GM21717 (cell line): ENCODE measurements around the gene KLC1.

Experiments used
- ATAC-seq: cut with Tn5 transposase; IDR thresholded peaks from one replicate; pipeline ENCODE4 v1.9.1; 2021; ENCODE audit warnings: mild to moderate bottlenecking, moderate library complexity; ENCODE audit not compliant: unreplicated experiment

Gene KLC1

GRCh38 chr14:103702497-103703432 is 73.8 kb downstream of the KLC1 start:
- ATAC-seq, result no peak

- ATAC-seq, result no peak
Measured at GRCh38 chr14:103703433-103704385, 74.7 kb downstream of the KLC1 start.

GRCh38 chr14:103704708-103705107 is 75.7 kb downstream of the KLC1 start:
- ATAC-seq, result no peak

GRCh38 chr14:103705118-103705503 is 76.1 kb downstream of the KLC1 start:
- ATAC-seq, result no peak

GRCh38 chr14:103705504-103706284 is 76.7 kb downstream of the KLC1 start:
- no peak for ATAC-seq

GRCh38 chr14:103706551-103707328 is 77.7 kb downstream of the KLC1 start:
- ATAC-seq, result no peak

- ATAC-seq, result no peak
Measured at GRCh38 chr14:103707329-103708263, 78.6 kb downstream of the KLC1 start.

GRCh38 chr14:103708750-103709187 is 79.8 kb downstream of the KLC1 start:
- ATAC-seq, result no peak

- ATAC-seq, result no peak
Measured at GRCh38 chr14:103709814-103710213, 80.8 kb downstream of the KLC1 start.

GRCh38 chr14:103710771-103711377 is 81.9 kb downstream of the KLC1 start:
- ATAC-seq, result no peak

- no peak for ATAC-seq
Measured at GRCh38 chr14:103711516-103712431, 82.8 kb downstream of the KLC1 start.

GRCh38 chr14:103712633-103713247 is 83.7 kb downstream of the KLC1 start:
- ATAC-seq, result no peak

GRCh38 chr14:103713304-103714062 is 84.5 kb downstream of the KLC1 start:
- ATAC-seq, result no peak

- ATAC-seq, result no peak
Measured at GRCh38 chr14:103714063-103714724, 85.2 kb downstream of the KLC1 start.
